ENCODE data around the gene CD74.

DNA sequence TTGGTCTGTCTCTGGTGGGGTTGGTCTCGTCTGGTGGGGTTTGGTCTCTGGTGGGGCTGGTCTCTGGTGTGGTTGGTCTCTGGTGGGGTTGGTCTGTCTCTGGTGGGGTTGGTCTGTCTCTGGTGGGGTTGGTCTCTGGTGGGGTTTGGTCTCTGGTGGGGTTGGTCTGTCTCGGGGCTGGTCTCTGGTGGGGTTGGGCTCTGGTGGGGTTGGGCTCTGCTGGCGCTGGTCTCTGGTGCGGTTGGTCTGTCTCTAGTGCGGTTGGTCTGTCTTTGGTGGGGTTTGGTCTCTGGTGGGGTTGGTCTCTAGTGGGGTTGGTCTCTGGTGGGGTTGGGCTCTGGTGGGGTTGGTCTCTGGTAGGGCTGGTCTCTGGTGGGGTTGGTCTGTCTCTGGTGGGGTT is 16.3 kb upstream of the CD74 start:
- TF ChIP-seq, protein P1, sequence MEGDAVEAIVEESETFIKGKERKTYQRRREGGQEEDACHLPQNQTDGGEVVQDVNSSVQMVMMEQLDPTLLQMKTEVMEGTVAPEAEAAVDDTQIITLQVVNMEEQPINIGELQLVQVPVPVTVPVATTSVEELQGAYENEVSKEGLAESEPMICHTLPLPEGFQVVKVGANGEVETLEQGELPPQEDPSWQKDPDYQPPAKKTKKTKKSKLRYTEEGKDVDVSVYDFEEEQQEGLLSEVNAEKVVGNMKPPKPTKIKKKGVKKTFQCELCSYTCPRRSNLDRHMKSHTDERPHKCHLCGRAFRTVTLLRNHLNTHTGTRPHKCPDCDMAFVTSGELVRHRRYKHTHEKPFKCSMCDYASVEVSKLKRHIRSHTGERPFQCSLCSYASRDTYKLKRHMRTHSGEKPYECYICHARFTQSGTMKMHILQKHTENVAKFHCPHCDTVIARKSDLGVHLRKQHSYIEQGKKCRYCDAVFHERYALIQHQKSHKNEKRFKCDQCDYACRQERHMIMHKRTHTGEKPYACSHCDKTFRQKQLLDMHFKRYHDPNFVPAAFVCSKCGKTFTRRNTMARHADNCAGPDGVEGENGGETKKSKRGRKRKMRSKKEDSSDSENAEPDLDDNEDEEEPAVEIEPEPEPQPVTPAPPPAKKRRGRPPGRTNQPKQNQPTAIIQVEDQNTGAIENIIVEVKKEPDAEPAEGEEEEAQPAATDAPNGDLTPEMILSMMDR (IDR thresholded peaks at IDR 0.05): no peak
- no peak for TF ChIP-seq POLR2A (IDR thresholded peaks at IDR 0.05)

Measured in esophagus squamous epithelium (tissue), 4 donors.